ENCODE data around the gene LRCH1.

Gene LRCH1

DNA sequence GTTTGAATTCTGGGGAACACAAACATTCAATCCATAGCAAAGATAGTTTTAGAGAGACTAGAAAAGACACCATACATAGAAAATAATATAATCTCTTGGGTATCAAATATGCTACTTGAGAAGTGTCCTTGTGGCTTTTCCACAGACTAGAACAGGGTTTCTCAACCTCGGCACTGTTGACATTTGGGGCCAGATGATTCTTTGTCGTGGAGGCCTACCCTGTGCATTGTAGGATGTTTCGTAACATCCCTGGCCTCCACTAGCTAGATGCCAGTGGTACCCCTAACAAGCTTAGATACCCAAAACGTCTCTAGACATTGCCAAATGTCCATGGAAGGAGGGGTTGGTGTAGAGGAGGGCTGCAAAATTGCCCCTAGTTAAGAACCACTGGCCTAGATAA lies 246.2 kb downstream of the LRCH1 start:
- TF ChIP-seq, protein P1, sequence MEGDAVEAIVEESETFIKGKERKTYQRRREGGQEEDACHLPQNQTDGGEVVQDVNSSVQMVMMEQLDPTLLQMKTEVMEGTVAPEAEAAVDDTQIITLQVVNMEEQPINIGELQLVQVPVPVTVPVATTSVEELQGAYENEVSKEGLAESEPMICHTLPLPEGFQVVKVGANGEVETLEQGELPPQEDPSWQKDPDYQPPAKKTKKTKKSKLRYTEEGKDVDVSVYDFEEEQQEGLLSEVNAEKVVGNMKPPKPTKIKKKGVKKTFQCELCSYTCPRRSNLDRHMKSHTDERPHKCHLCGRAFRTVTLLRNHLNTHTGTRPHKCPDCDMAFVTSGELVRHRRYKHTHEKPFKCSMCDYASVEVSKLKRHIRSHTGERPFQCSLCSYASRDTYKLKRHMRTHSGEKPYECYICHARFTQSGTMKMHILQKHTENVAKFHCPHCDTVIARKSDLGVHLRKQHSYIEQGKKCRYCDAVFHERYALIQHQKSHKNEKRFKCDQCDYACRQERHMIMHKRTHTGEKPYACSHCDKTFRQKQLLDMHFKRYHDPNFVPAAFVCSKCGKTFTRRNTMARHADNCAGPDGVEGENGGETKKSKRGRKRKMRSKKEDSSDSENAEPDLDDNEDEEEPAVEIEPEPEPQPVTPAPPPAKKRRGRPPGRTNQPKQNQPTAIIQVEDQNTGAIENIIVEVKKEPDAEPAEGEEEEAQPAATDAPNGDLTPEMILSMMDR (IDR thresholded peaks at IDR 0.05; ENCODE audit: low read depth, low read length, missing control alignments) = no peak
- in situ Hi-C loops (cut with HindIII; ENCODE audit: low pct_ligation_motif_present, low sequenced_read_pairs) = no loop called here
- no peaks in the 10 kb centered on the region for H3K27me3 ChIP-seq (replicated peaks)
- H3K27ac ChIP-seq = no peak overlapping the region
- H3K36me3 ChIP-seq (replicated peaks) = no peaks in the 10 kb centered on the region
- no peak for DNase-seq
- no peak overlapping the region for H3K4me3 ChIP-seq (ENCODE audit: low read depth, low read length)

DNA sequence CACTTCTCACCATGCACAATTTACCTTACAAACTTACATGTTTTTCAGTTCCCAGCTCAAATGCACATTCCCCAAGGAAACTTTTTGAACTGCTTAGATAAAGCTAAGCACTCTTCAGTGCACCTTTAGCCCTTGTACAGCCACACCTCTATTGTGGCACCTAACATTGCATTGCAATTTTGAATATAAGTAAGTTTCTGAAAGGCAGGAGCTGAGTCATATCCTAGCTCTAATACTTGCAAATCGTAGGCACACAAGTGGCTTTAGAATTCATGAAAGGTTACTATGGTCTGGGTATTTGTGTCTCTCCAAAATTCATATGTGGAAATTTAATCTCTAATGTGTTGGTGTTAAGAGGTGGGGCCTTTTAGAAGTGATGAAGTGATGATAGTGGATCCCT lies 248.9 kb downstream of the LRCH1 start:
- H3K27ac ChIP-seq = no peak overlapping the region
- H3K36me3 ChIP-seq (replicated peaks) = no peaks in the 10 kb centered on the region
- H3K4me3 ChIP-seq (ENCODE audit: low read depth, low read length) = no peak overlapping the region
- H3K27me3 ChIP-seq (replicated peaks) = no peaks in the 10 kb centered on the region
- DNase-seq = no peak
- in situ Hi-C loops (cut with HindIII; ENCODE audit: low pct_ligation_motif_present, low sequenced_read_pairs) = no loop called here
- TF ChIP-seq, protein P1 (IDR thresholded peaks at IDR 0.05; ENCODE audit: low read depth, low read length, missing control alignments) = no peak

Measured in brain microvascular endothelial cell (primary cell).